ENCODE results near the gene WAPL.

DNA sequence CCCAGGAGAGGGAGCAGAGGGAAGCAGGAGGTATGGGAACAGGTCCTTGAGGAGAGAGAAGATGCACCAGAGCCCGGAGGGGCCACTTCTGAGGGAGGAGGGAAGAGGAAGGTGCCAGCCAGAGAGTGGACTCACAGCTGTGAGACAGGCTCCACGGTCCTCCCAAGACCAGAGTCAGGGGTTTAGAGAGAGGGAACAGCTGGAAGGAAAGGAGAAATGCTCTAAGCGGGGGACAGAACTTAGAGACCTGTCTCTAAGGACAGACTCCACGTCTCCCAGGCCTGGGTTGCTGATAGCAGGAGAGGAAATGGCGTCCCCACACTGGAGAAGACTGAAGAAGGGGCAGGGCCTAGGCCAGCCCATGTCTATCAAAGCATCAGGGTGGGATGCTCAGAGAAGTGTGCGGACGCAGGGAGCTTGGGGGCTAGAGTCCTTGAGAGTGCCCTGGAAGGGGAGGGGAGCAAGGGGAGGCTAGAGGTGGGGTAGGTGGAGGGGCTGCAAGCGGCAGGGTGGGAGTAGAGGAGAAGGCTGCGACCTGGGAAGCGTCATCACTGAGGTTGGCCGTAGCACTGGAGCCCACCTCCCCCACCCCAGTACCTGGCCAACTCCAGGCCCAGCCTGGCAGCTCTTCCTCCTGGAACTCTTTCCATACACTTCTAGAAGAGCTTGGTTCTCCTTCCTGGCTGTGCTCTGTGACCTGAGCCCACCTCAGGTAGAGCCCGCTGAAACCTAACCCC is 129.4 kb downstream of the WAPL start:
- TF ChIP-seq, protein P1, sequence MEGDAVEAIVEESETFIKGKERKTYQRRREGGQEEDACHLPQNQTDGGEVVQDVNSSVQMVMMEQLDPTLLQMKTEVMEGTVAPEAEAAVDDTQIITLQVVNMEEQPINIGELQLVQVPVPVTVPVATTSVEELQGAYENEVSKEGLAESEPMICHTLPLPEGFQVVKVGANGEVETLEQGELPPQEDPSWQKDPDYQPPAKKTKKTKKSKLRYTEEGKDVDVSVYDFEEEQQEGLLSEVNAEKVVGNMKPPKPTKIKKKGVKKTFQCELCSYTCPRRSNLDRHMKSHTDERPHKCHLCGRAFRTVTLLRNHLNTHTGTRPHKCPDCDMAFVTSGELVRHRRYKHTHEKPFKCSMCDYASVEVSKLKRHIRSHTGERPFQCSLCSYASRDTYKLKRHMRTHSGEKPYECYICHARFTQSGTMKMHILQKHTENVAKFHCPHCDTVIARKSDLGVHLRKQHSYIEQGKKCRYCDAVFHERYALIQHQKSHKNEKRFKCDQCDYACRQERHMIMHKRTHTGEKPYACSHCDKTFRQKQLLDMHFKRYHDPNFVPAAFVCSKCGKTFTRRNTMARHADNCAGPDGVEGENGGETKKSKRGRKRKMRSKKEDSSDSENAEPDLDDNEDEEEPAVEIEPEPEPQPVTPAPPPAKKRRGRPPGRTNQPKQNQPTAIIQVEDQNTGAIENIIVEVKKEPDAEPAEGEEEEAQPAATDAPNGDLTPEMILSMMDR (conservative IDR thresholded peaks at IDR 0.05; ENCODE audit: low read depth, low read length) = no peak
- no peak for TF ChIP-seq EZH2 (IDR thresholded peaks at IDR 0.05; ENCODE audit: borderline replicate concordance, low read depth, low read length, poor library complexity, severe bottlenecking)
